Activated CD4-positive, CD25-positive, alpha-beta regulatory T cell treated with anti-CD3 and anti-CD28 coated beads, Interleukin-2, amount 50 U/mL, for 24 hours (primary cell): ENCODE measurements around the gene EML4.
A peak's percentile ranks its signal among the peaks of the same experiment; 100 is the strongest.

Source experiments
- ATAC-seq, 2 donors: fragments of 150-1000 bp; cut with Tn5 transposase; one replicate each; pipeline ENCODE4 v1.10.0; 2021; ENCODE audit warnings: mild to moderate bottlenecking in 1 of 2, moderate library complexity in 1 of 2

EML4 gene

DNA sequence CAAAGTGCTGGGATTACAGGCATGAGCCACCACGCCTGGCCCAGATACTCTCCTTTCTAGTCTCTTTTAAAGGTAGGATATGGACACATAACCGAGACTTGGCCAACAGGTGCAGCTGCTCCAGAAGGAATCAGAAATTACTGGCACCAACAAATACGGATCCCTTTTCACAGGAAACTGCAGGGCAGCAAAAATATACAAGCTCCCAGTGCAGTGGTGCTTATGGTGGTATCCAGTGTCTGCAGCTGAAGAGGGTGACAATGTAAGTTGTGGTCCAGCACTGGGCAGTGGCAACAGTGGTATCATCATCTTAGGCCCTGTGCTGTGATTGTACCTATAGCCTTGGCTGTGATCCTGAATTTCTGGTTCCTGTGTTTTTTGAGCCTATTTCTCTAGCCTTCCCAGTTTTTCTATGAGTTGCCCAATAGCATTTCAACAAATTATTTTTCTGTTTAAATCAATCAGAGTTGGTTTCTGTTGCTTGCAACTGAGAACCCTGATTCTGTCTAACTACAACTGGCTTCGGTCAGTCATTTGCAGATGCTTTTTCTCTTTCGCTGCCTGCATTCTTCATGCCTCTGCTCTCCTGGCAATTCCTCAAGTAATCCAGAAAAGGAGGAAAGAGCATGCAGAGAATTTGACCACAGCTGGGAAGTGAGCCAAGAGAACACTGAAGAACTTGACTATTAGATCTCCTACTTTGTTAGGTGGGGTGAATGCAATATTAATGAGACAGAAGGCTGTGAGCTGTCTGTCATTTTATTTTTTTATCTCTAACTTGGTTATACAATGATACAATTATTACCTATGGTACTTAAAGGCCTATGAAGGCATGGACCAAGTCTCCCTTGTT, 30.8 kb upstream of the EML4 start:
- ATAC-seq: no peak

DNA sequence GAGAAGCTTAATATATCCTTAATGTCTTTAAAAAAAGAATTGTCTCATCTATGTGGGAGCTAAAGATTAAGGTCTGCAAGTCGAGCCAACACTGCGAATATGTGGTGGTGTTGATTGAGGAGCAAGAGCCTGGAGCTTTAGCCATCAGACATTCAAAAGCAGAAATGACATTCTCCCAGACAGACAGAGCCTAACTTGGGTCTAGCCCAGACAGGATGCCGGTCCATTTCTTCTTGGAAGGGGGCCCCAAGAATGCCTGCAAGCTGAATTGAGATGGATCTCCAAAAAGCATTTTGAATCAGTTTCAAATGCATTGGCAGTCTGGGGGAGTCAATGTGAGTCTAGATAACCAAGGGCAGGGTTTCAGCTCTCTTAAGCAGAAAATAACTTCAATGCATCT, 30.1 kb upstream of the EML4 start:
- ATAC-seq: no peak

DNA sequence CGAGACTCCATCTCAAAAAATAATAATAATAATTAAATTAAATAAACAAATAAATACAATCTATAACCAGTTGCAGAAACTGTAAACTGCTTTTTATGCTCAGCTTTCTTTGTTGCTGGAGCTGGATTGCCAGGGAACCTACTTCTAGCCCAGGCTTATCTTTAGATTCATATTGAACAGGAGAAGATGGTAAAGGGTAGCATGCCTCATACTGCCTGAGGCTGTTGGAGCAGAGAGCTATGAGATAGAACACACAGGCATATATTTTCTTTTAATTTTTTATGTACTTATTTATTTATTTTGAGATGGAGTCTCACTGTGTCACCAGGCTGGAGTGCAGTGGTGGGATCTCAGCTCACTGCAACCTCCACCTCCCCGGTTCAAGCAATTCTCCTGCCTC, 28.7 kb upstream of the EML4 start:
- ATAC-seq: no peak

DNA sequence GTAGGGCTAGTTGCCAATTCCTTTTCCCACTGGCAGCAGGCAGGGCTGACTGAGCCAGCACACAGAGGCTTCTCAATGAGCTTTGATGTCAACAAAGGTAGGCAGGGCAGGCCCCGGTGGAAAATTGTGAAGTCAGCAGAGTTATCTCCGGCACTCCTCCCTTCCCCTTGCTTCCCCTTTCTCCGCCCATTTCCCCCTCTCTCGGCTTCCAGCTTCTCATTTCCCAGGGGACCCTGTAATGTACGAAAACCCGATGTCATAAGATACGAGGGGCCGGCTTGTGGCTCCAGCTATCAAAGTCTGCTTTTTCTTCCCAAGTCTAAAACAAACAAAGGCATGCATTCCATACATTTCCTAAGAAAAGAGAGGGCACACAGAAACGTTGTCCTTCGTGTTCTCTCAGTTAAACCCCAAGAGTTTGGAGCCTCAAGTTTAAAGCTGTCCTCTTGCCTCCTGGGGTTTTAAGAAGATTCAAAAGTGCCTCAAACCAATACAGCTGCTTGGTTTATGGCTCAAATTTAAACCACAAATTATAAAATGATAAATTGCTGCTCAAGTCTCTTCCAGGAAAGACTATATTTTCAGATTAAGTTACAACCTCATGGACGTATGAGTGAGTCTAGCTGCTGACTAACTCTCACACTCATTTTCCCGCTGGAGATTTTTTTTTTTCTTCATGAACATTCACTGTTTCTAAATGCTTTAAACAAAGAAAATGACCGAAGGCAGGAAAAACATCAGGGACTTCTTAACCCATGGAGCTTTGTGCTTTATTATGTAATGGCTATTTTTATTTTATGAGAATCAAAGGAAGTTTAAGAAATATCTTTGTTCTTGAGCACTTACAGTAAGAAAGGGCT, 27.2 kb upstream of the EML4 start:
- ATAC-seq: peak; percentile 48 to 71

DNA sequence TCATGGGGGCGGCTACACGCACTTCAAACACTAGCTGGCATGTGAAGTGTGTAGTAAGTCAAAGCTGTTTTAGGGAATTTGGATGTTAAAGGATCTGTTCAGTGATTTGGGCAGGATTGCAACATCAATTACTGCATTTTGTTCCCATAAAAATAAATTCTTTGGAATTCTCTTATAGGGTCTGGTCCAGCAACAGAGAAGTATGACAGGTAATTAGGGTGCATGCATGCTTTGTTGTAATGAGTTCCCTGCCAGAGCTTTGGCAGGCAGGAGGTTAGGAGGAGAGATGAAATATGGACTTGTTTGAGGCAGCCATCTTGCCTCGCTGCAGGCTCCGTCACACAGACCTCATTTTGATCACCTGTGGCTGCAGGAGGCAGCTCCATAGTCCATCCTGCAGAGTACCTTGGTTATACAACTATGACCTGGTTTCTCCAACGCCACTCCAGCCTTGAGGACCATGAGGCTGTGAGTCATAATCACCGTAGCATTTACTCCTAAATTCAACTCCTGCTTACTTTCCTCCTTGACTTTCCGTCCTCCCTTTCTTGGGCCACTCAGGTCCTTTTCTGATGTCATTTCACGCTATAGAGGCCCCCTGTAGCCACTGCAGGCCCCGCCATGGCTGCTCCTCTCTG, 26.5 kb upstream of the EML4 start:
- ATAC-seq: no peak

DNA sequence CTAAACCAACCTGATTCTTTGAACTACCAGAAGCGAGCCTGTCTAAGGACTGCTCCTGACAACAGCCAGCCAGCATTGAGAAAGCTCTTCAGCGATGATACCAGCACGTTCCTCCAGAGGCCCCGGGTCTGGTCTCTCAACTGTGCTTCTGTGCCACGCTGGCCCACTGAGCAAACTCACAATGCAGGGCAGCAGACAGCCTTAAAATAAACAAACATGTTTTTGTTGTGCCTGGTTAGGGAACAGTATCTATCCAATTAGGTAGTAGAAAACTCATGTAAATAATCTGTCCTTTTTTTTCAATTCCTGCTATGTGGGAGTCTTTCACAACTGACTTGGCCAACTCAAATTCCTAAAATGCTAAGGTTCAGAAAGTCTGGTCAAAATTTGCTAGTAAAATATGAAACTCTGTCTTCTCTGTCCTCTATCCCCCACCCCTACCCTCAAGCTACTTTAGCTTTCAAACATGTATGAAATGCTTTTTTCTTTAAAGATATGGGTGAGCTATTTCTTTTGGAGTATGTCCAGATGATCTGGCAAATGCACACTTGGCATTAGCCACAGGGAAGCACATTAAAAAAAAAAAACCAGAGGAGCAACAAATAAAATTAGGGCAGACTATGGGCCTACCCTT, 21.4 kb upstream of the EML4 start:
- no peak for ATAC-seq

DNA sequence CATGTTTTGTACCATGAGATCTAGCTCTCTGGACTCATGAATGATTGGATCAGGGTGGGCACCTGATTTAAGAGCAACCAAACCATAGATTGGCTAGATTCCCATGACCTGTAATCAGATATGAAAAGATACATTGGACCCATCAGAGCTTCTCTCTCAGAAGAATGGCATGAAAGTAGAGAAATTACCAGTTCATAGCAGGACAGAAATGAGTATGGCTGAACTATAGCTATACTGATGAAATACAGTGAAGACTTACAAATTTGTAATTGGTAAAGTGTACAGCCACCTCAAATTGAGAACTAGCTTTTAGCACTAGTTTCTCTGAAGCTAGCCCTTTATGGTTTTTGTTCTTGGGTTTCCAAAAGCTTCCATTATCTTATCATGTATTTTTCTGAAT, 19.0 kb upstream of the EML4 start:
- ATAC-seq: peak in 1 of 2 donors; percentile 55

DNA sequence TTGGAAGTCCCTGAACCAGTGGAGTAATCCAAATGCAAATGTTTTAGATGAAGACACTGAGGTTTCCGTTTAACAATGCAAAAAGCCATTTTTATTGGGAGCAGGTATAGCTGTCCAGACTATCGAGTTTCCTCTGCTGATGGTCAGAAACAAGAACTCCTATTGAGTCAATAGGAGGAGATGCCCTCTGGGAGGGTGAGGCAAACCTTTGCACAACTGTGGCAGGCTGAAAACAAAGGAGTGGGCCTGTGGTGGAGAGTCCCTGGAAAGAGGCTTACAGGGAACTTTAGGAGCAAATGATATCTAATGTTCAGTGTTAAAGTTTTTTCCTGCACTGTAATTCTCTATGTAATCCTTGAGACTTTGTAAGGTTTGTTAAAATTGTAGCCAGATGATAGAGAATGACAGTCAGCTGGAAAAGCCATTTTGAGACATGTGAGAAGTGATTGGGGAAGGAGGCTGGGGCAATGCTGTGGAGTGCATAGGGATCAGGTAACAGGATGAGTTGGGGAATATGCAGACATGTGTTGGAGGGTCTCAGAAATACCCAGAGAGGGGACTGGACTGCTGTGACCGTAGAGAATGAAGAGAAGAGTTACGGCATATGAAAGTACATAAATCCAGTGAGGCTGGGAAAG, 15.1 kb upstream of the EML4 start:
- no peak for ATAC-seq

DNA sequence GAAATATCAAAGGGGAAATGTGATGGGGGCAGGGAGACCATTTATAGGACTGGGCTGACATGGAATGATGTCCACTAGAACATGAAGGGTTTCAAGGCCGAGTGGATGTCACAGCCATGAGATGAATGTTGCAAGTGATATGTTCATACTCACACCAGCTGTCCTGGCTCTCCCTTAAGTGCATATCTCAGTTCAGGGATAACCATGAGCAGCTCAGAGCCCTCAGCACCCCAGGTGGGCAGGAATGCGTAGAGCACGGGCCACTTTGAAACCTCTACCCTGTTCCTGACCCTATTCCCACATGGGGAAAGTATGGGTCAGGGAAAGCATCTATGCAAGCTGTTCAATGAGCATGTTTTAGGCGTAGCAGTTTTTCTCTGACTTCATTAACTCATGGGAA, 12.4 kb upstream of the EML4 start:
- ATAC-seq: no peak

DNA sequence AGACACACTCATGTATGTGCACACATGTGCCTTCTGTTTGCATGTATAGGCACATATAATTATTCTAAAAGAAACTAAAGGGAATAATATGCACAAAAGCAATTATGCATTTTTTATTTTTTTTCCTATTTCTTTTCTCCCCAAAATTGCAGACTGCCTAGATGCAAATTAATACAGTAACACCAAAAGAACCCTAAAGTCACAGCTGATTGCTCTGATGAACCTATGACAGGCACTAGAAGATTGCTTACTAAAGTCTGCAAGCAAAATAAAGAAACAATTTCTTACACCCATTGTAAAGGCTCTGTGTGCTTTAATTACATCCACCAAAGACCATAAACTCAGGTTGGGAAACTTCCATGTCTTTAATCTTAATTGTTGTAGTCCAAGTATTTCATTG, 7.7 kb upstream of the EML4 start:
- ATAC-seq: no peak

DNA sequence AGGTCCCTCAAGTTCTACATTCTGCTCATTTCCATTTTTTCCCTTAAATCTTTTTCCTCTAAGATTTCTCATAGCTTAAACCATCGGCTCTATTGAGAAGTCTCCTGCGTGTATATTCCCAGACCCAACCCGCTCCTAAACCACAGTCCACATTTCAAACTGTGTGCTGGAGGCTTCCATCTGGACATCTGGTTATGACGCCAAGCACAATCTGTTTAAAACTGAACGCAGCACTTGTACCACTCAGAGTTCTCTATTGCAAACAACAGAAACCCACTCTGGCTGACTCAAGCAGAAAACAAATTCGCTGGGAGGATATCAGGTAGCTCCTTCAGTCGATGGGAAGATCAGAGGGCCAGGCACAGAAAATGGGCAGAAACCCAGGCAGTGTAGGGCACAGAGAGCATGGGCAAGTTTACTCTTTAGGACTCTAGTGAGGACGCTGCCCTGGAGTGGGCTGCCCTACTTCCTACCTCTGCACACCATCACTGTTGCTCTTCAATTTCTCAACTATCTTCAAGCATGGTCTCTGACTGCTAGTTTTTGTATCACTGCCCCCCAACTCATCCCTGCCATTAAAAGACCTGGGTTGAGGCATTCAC, 5.6 kb upstream of the EML4 start:
- ATAC-seq: no peak

DNA sequence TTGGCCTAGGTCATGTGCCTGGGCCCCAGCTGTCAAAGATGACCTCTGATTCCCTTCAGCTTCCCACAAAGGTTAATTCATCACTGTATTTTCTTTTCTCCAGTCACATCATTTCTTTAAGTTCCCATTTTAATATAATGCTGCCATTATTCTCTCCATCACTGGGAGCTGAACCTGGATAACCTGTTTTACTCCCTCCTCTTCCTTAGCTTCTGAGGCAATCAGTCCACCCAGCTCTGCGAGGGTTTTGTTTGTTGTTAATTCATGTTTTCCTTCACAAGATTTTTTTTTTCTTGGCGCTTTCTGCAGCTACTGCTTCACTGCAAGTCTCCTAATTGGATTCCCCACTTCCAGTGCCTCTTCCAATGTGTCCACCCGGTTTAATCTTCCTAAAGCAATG, 5.1 kb upstream of the EML4 start:
- ATAC-seq: no peak

DNA sequence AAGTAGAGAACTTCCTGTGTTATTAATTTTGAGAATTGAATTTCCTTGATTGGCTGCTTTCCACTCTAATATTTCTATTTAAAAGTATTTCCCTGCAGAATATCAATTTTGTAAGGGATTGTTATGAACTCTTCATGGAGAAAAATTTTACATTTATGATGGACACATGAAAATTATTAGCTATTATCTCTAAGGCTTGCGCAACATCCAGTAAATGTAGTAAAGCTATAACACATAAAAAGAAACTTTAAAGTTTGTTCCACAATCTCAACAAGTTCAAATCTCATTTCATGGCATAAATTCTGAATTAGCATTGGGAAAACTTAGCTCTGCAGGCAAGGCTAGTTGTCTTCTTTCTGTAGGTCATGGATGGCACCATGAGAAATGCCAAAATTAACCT, 4.2 kb upstream of the EML4 start:
- no peak for ATAC-seq

DNA sequence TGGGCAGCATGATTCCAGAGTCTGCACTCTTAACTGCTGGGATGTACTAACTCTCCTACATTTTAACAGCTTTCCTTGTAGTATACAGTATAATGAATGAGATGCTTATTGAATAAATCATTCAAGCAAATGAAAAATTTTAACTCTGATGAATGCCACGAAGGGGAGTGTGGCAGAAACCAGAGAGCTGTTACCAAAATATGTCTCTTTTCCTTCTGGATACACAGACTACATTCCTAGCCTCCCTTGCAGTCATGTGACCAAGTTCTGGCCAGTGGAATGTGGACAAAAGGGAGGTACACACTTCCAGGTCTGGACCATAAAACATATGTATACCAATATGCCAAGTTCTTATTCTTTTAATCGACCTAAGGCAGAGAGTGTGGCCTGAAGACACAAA, 1.7 kb upstream of the EML4 start:
- ATAC-seq: no peak

DNA sequence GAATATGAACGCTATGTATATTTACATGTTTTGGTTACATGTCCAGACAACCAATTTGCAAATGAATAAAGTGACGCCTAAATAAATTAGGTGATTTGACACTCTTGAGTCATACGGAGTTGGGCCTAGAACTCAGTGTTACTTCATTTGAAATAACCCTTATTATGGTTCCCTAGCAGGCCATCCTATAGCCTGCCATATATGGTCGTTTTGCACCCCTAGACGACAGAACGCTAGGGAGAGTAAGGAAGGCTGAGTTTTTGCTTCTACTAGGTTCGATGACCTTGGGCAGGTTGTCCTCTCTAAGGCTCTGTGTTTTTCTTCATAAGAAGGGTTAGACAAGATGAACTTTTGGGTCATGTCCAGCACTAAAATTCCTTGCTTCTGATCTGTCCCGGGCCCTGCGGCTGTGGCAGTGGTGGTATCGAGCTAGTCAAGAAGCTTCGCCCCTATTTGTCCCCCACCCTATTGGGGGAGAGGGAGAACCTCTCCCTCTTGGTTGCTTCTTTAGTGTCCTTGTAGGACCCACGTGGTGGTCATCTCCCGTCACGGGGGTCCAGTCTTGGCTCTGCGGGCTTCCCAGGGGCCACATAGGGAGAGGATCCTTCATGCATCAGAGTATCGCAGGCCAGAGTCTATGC, 574 bp upstream of the EML4 start:
- ATAC-seq: no peak

DNA sequence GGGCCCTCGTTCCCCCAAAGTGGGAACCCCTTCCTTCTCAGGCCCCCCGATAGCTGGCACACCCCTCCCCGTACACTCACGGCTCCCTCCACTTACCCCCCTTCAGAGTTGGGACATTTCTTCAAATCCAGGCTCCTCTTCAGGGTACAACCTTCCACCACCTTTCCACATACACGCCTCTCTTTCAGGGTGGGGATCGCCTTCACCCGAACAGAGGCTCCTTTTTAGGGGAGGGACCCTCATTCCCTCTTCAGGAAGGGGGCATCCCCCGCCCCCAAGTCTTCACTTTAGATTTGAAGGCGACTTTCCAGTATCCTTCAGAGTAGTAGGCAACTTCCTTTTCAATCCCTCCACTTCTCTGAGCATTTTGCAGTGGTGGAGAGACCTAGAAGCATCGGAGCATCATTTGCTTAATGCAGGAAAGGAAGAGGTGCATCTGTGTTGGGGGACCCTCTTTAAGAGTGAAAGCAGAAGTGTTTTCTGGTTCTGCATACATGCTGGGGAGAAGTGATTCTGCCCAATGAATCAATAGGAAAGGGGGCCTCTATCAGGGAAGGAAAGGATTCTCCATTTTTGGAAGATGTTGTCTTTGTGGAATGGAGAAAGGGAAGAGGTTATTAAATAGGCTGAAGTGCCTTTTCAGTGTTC, 845 bp downstream of the EML4 start:
- peak in 1 of 2 donors; percentile 6 for ATAC-seq

DNA sequence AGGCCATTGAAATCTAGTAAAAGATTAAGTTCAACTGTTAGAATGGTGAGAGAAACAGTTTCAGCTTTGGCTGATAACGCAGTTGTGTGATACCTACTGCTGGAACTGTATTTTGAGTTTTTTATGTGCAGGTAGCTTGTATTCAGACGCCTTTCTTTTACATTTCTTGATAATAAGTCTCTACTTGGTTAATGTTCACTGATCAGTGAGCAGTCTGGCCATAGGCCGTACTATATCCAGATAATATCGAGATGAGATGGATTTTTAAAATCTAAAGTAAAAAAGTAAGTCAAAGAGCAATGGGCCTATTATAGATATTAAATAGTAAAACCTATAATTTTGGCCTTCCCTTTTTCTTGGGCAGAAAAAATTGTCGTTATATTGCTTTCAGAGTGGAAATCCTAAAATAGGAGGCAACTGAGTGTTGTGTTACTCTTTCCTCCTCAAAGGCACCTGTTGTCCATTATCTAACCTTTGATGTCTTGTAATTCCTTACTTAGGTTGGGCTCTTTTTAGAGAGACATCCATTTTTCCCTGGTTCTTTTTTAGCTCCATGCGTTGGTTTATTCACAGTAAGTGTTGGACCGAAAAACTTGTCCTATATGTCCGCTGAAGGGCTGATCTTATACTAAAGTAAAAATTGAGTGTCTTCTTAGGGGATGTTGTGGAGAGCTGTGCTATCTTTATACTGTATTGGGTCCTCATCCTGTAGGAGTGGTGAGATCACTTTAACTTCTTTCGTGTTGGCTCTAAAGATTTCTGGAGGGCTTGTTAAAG, 1.7 kb downstream of the EML4 start:
- no peak for ATAC-seq

DNA sequence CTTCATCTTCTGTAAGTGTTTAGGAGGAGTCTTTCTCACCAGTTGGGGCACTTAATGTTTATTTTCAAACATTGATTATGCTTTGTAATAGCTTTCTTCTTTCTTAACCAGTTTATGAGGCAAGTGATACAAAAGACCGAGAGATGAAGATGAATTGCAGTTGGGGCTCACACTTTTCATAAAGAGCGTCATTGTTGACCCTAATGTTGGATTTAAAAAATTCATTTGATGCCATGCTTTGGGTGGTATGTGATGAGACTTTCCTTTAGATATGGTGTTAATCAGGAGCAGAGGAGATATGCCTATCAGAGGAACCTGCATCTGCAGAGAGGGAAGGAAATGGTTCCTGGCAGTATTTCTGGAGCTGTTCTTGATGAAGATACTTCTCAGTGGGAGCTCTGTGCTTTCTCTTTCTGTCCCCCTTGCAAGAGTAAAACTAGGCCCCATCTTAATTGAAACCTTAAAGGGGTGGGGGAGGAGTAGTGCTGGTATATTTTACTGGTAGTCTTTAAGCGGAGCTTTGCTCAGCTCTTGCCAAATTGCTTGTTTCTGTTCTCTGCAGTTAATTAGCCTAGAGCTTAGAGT, 2.3 kb downstream of the EML4 start:
- peak; percentile 22 to 48 for ATAC-seq

DNA sequence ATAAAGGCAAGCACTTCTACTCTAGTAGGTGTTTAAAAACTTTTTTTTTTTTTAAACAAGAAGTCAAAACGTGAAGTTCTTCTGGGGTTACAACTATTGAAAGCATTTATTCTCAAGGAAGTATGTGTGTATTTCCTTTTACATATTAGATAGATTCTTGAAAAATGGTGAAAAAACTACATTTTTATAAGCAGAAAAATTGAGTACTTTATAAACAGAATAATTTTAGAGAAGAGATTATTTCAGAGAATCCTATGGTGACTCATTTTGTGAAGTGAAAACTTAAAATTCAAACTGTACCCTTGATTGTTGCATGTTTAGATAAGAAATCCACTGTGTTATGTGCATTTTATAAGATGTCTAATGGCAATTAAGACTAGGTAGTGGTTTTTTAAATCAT, 2.9 kb downstream of the EML4 start:
- no peak for ATAC-seq

DNA sequence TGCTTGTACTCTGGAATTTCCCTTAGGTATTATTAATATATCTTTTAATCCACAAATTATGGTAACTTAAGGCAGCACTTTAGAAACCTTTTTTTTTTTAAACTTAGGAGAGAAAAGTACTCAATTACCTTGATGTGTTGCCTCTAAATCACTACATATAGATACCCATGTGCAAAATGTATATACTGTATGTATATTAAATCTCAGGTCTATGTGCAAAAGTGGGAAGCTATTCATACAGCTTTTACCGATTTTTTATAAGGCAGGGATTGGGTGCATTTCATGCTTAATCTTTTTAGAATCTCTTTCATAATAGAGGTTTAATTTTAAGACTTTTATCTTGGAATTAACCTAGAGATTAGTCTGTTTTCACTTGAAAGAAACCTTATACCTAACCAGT, 3.4 kb downstream of the EML4 start:
- ATAC-seq: no peak
